ENCODE results near the gene INO80. TPM values are rescaled to one million over a fixed set of nuclear protein-coding genes. Genes with fewer than 3 reads are reported as not detected.

The INO80 gene
- total RNA-seq, 4 donors from 2014 or later, result 22.3 to 44.3 (median 31.1) TPM

DNA sequence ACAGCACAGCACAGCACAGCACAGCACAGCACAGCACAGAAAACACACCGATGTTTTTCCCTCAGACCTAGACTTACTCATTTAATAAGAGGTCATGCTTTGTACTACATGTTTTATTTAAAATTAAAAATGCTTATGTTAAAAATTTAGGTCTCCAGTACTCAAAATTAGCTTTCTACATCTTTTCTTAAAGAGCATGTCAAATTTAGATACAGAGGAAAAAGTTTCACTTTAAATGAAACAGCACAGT, 84.1 kb downstream of the INO80 start:
- WGBS, 2 donors, result 100% methylated on average over 1 of the region's 1 CpG
- intact Hi-C loops (cut with DNase I; ENCODE audit: low total_unique reads), result no loop called here

DNA sequence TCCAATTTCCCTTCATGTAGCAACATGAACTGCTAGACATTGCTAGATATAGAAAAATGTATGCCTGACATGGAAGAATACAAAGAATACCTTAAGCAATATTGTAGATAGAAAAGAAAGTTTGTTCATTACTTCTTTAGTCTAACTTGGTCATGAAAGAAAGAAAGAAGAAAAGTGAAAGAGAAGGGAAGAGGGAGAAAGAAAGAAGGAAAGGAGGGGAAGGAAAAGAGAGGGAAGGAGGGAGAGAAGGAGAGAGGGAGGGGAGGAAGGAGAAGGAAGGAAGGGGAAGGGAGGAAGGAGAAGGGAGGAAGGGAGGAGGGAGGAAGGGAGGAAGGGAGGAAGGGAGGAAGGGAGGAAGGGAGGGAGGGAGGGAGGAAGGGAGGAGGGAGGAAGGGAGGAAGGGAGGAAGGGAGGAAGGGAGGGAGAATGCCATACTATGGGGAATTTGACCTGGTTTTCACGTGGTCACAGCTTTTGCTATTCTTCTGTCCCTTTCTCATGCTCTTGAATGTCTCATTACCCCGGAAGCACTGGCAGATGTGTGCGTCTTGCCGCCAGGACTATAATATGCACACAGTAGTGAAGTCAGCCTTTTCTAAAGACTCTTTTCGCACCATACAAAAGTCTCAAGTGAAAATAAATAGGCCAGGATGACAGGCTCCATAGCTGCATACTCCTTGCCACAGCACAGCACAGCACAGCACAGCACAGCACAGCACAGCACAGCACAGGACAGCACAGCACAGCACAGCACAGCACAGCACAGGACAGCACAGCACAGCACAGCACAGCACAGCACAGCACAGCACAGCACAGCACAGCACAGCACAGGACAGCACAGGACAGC, 84.6 kb downstream of the INO80 start:
- no peak overlapping the region for H3K4me3 ChIP-seq (ENCODE audit: low read depth, poor library complexity, severe bottlenecking)
- TF ChIP-seq, protein P1, sequence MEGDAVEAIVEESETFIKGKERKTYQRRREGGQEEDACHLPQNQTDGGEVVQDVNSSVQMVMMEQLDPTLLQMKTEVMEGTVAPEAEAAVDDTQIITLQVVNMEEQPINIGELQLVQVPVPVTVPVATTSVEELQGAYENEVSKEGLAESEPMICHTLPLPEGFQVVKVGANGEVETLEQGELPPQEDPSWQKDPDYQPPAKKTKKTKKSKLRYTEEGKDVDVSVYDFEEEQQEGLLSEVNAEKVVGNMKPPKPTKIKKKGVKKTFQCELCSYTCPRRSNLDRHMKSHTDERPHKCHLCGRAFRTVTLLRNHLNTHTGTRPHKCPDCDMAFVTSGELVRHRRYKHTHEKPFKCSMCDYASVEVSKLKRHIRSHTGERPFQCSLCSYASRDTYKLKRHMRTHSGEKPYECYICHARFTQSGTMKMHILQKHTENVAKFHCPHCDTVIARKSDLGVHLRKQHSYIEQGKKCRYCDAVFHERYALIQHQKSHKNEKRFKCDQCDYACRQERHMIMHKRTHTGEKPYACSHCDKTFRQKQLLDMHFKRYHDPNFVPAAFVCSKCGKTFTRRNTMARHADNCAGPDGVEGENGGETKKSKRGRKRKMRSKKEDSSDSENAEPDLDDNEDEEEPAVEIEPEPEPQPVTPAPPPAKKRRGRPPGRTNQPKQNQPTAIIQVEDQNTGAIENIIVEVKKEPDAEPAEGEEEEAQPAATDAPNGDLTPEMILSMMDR (IDR thresholded peaks at IDR 0.05), result no peak
- no peak for TF ChIP-seq POLR2A (IDR thresholded peaks at IDR 0.05)
- DNase-seq (ENCODE audit: low spot score in 2 of 2), result no peak
- intact Hi-C loops (cut with DNase I; ENCODE audit: low total_unique reads), result no loop called here
- WGBS, 2 donors, result 65 to 72% methylated on average over 5 of the region's 5 CpGs

More for the DNA sequence above, 84.1 kb downstream of the INO80 start:
- no peak for DNase-seq (ENCODE audit: low spot score in 2 of 2)
- TF ChIP-seq, protein P1 (IDR thresholded peaks at IDR 0.05), result no peak
- TF ChIP-seq POLR2A (IDR thresholded peaks at IDR 0.05), result no peak
- no peak overlapping the region for H3K4me3 ChIP-seq (ENCODE audit: low read depth, poor library complexity, severe bottlenecking)

DNA sequence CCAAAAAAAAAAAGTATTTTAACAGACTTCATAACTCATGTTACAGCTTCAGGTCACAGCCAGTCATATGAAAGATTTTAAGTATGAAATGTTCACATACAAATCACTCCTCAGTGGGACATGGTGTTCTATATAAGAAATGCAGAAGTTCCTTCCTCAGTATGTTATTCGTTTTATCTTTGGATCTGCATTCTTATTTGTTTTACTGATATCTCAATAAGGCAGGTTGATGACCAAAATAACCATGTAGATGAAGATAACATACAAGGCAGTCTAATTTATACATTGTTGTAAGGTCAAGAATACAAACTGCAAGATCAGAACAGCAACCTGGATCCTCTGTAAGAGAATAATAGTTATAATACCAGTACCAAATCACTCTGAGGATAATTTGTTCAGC, 87.2 kb downstream of the INO80 start:
- no peak overlapping the region for H3K4me3 ChIP-seq (ENCODE audit: low read depth, poor library complexity, severe bottlenecking)
- TF ChIP-seq, protein P1 (IDR thresholded peaks at IDR 0.05), result no peak
- TF ChIP-seq POLR2A (IDR thresholded peaks at IDR 0.05), result no peak
- 67 to 77% methylated on average over 1 of the region's 1 CpG for WGBS, 2 donors
- DNase-seq (ENCODE audit: low spot score in 2 of 2), result no peak
- intact Hi-C loops (cut with DNase I; ENCODE audit: low total_unique reads), result no loop called here

DNA sequence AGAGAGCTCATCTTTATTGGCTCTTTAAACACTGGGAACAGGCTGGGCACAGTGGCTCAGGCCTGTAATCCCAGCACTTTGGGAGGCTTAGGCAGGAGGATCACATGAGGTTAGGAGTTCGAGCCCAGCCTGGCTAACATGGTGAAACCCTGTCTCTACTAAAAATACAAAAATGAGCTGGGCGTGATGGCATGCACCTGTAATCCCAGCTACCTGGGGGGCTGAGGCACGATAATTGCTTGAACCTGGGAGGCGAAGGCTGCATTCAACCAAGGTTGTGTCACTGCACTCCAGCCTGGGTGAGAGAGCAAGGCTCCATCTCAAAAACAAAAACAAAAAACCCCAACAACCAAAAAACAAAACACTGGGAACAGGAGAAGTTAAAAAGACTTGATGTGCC, 90.7 kb downstream of the INO80 start:
- no peak overlapping the region for H3K4me3 ChIP-seq (ENCODE audit: low read depth, poor library complexity, severe bottlenecking)
- TF ChIP-seq POLR2A (IDR thresholded peaks at IDR 0.05), result no peak
- TF ChIP-seq, protein P1 (IDR thresholded peaks at IDR 0.05), result no peak
- DNase-seq (ENCODE audit: low spot score in 2 of 2), result peak in 1 of 2 donors; percentile 60
- intact Hi-C loops (cut with DNase I; ENCODE audit: low total_unique reads), result no loop called here
- WGBS, 2 donors, result 84 to 94% methylated on average over 4 of the region's 4 CpGs

DNA sequence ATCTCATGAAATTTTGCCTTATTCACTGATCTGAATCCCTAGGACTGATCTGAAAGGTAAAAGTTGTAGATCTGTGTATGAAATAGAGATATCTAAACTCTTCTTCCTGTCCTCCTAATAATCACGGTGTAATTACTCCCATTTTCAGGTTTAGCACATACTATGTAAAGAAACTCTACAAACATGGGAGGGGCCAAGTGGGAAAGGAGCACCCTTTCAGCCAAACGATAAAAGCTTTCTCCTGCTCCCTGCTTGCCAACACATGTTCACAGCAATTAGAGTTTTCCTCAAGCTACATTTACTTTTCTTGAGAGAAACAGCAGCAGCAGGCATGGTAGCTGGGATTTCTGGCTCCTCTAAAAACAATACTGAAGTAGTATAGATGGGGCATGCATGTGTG, 91.2 kb downstream of the INO80 start:
- intact Hi-C loops (cut with DNase I; ENCODE audit: low total_unique reads), result loop anchor here (5.0 kb wide), 1 partner anchor 118 kb away; no protein-coding TSS in a partner anchor
- WGBS, 2 donors, result 27 to 35% methylated on average over 2 of the region's 2 CpGs

More for the DNA sequence above, 91.2 kb downstream of the INO80 start:
- no peak for DNase-seq (ENCODE audit: low spot score in 2 of 2)
- no peak overlapping the region for H3K4me3 ChIP-seq (ENCODE audit: low read depth, poor library complexity, severe bottlenecking)
- TF ChIP-seq POLR2A (IDR thresholded peaks at IDR 0.05), result no peak
- TF ChIP-seq, protein P1 (IDR thresholded peaks at IDR 0.05), result no peak
